WI38 (cell line): Measurements from ENCODE around the gene NR2F1-AS1.

ENCODE experiments used
- H3K4me3 ChIP-seq: 2 replicates; pipeline ENCODE4 v1.5.1; 2011; ENCODE audit warnings: low read depth, mild to moderate bottlenecking, control low read depth, low read length
- TF ChIP-seq, protein P1 (sequence below): IDR thresholded peaks from 2 replicates; pipeline ENCODE4 v1.5.1; 2012; ENCODE audit warnings: low read depth, mild to moderate bottlenecking, control low read depth, low read length

The NR2F1-AS1 gene

GRCh38 chr5:93593476-93594131 is 12.6 kb upstream of the NR2F1-AS1 start:
- no peak overlapping the region for H3K4me3 ChIP-seq
- TF ChIP-seq, protein P1, sequence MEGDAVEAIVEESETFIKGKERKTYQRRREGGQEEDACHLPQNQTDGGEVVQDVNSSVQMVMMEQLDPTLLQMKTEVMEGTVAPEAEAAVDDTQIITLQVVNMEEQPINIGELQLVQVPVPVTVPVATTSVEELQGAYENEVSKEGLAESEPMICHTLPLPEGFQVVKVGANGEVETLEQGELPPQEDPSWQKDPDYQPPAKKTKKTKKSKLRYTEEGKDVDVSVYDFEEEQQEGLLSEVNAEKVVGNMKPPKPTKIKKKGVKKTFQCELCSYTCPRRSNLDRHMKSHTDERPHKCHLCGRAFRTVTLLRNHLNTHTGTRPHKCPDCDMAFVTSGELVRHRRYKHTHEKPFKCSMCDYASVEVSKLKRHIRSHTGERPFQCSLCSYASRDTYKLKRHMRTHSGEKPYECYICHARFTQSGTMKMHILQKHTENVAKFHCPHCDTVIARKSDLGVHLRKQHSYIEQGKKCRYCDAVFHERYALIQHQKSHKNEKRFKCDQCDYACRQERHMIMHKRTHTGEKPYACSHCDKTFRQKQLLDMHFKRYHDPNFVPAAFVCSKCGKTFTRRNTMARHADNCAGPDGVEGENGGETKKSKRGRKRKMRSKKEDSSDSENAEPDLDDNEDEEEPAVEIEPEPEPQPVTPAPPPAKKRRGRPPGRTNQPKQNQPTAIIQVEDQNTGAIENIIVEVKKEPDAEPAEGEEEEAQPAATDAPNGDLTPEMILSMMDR, result no peak

- TF ChIP-seq, protein P1, result no peak
- H3K4me3 ChIP-seq, result no peak overlapping the region
Measured at GRCh38 chr5:93592883-93593282, 11.9 kb upstream of the NR2F1-AS1 start.

DNA sequence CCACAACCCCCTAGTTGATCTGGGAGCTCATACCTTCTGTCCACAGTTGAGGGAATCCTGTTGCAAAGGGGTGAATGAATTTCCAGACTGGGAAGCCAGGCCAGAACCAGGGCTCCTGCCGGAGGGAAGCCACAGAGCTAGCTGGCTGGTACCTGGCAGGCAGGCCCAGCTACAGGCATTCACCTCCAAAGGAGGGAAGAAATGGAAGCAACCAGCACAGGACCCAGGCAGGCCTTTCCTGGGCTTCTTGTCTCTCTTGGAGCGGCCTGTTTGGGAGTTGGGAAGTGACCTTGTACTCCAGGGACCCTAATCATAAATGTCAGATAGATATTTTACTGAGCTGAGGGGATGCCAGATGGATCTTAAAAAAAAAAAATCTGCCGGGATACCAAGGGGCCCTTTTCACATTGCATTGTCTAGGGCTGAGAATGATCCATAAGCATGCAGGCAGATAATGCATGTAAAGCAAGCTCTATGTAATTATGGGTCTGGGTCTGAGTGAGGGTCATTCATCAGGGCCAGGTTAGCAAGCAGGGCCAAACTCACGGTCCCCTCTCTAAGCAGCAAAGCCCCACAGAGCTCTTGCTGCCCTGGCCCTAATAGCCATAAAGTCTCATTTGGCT is 10.4 kb upstream of the NR2F1-AS1 start:
- TF ChIP-seq, protein P1, result no peak
- H3K4me3 ChIP-seq, result peak overlapping the region; percentile 34

DNA sequence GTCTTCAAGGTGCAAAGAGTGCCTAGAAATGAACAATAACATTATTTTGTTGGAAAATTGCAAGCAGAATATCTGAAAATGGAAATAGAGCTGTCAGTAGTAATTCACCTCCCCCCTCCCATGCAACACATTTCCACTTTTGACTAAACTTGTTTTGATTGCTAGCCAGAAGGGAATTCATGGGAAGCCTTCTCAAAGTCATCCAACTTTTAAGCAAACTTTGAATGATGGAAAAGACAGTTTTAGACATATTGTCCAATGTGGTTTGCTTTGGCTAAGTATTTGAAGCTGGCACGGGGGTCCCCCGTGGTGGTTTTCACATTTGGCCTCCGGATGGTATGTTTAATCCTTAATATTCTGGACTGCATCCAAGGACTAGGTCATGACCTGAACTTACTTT is 9.5 kb upstream of the NR2F1-AS1 start:
- TF ChIP-seq, protein P1, result no peak
- H3K4me3 ChIP-seq, result peak overlapping the region; percentile 92

- H3K4me3 ChIP-seq, result peak overlapping the region; percentile 92
Measured at GRCh38 chr5:93589829-93590215, 8.8 kb upstream of the NR2F1-AS1 start.

GRCh38 chr5:93589152-93589828 is 8.3 kb upstream of the NR2F1-AS1 start:
- peak overlapping the region; percentile 92 for H3K4me3 ChIP-seq
- TF ChIP-seq, protein P1, result no peak

More at GRCh38 chr5:93589829-93590215, 8.8 kb upstream of the NR2F1-AS1 start:
- TF ChIP-seq, protein P1, result no peak
